ENCODE measurements around the gene STAB2.
A peak's percentile ranks its signal among the peaks of the same experiment; 100 is the strongest.

Gene STAB2

GRCh38 chr12:103765322-103765721 lies 178.2 kb downstream of the STAB2 start:
- no peak overlapping the region for H3K4me3 ChIP-seq (ENCODE audit: low read length)
- no peak for DNase-seq (ENCODE audit: low read depth, low spot score)

- DNase-seq (ENCODE audit: low read depth, low spot score), result no peak
- H3K4me3 ChIP-seq (ENCODE audit: low read length), result no peak overlapping the region
These were observed 179.0 kb downstream of the STAB2 start for GRCh38 chr12:103766028-103766427.

- no peak overlapping the region for H3K4me3 ChIP-seq (ENCODE audit: low read length)
- DNase-seq (ENCODE audit: low read depth, low spot score), result peak; percentile 6
These were observed 181.5 kb downstream of the STAB2 start for GRCh38 chr12:103768467-103769123.

GRCh38 chr12:103769240-103769945 lies 182.3 kb downstream of the STAB2 start:
- H3K4me3 ChIP-seq (ENCODE audit: low read length), result no peak overlapping the region
- DNase-seq (ENCODE audit: low read depth, low spot score), result no peak

GRCh38 chr12:103771466-103771865 lies 184.4 kb downstream of the STAB2 start:
- no peak overlapping the region for H3K4me3 ChIP-seq (ENCODE audit: low read length)
- DNase-seq (ENCODE audit: low read depth, low spot score), result no peak

- no peak overlapping the region for H3K4me3 ChIP-seq (ENCODE audit: low read length)
- DNase-seq (ENCODE audit: low read depth, low spot score), result no peak
These were observed 185.5 kb downstream of the STAB2 start for GRCh38 chr12:103772367-103773108.

GRCh38 chr12:103773109-103773910 lies 186.2 kb downstream of the STAB2 start:
- H3K4me3 ChIP-seq (ENCODE audit: low read length), result no peak overlapping the region
- no peak for DNase-seq (ENCODE audit: low read depth, low spot score)

- H3K4me3 ChIP-seq (ENCODE audit: low read length), result no peak overlapping the region
- DNase-seq (ENCODE audit: low read depth, low spot score), result no peak
These were observed 188.0 kb downstream of the STAB2 start for GRCh38 chr12:103774977-103775560.

GRCh38 chr12:103778781-103779180 lies 191.7 kb downstream of the STAB2 start:
- no peak overlapping the region for H3K4me3 ChIP-seq (ENCODE audit: low read length)
- DNase-seq (ENCODE audit: low read depth, low spot score), result no peak

GRCh38 chr12:103779410-103780092 lies 192.5 kb downstream of the STAB2 start:
- no peak overlapping the region for H3K4me3 ChIP-seq (ENCODE audit: low read length)
- no peak for DNase-seq (ENCODE audit: low read depth, low spot score)

GRCh38 chr12:103780093-103780440 lies 193.0 kb downstream of the STAB2 start:
- H3K4me3 ChIP-seq (ENCODE audit: low read length), result no peak overlapping the region
- no peak for DNase-seq (ENCODE audit: low read depth, low spot score)

- DNase-seq (ENCODE audit: low read depth, low spot score), result no peak
- no peak overlapping the region for H3K4me3 ChIP-seq (ENCODE audit: low read length)
These were observed 193.9 kb downstream of the STAB2 start for GRCh38 chr12:103780992-103781391.

- no peak for DNase-seq (ENCODE audit: low read depth, low spot score)
- H3K4me3 ChIP-seq (ENCODE audit: low read length), result no peak overlapping the region
These were observed 195.3 kb downstream of the STAB2 start for GRCh38 chr12:103782399-103782798.

- no peak for DNase-seq (ENCODE audit: low read depth, low spot score)
These were observed 196.9 kb downstream of the STAB2 start for GRCh38 chr12:103783744-103784664.

GRCh38 chr12:103785243-103786031 lies 198.4 kb downstream of the STAB2 start:
- H3K4me3 ChIP-seq (ENCODE audit: low read length), result no peak overlapping the region
- DNase-seq (ENCODE audit: low read depth, low spot score), result no peak

More at GRCh38 chr12:103783744-103784664, 196.9 kb downstream of the STAB2 start:
- H3K4me3 ChIP-seq (ENCODE audit: low read length), result no peak overlapping the region

GRCh38 chr12:103786201-103786600 lies 199.1 kb downstream of the STAB2 start:
- H3K4me3 ChIP-seq (ENCODE audit: low read length), result no peak overlapping the region
- DNase-seq (ENCODE audit: low read depth, low spot score), result no peak

Measured in Jurkat, Clone E6-1 (cell line).